A673 (cell line): ENCODE measurements around the gene ZNF646. TPM values are rescaled to one million over a fixed set of nuclear protein-coding genes. Genes with fewer than 3 reads are reported as not detected.

Experiments used
- BruUV-seq: library from RNA; stranded (reverse); fragments of 400-500 nt; replicated peaks from 2 replicates; lab custom pipeline; 2021; lab: Mats Ljungman, UMichigan
- CTCF ChIA-PET: fragments of 300-600 bp; sonication (Branson Sonifier 250); formaldehyde crosslinking; loops from one replicate; lab custom pipeline; 2022; ENCODE audit warnings: antibody characterized with exemption; lab: Charles Lee
- POLR2A ChIA-PET: fragments of 300-600 bp; sonication (Branson Sonifier 250); formaldehyde crosslinking; loops from one replicate; lab custom pipeline; 2022; ENCODE audit warnings: antibody characterized with exemption; ENCODE audit not compliant: low non-redundant PET; lab: Charles Lee
- DNase-seq: peaks from one replicate; pipeline ENCODE4 v3.0.0-alpha.2; 2015; ENCODE audit warnings: low spot score
- H3K27ac ChIP-seq: fragments of 200-600 bp; sonication (generic); 2 replicates; pipeline ENCODE4 v1.5.1; 2016; ENCODE audit warnings: mixed run types, low read depth, mild to moderate bottlenecking, mixed read lengths, antibody characterized with exemption, low read length; ENCODE audit not compliant: poor library complexity, severe bottlenecking
- H3K27me3 ChIP-seq: fragments of 200-600 bp; sonication (generic); replicated peaks from 2 replicates; pipeline ENCODE4 v1.6.1; 2017; ENCODE audit warnings: mixed run types, low read depth, mild to moderate bottlenecking, mixed read lengths, antibody characterized with exemption, low read length; ENCODE audit not compliant: insufficient read depth, poor library complexity
- H3K36me3 ChIP-seq: fragments of 200-600 bp; sonication (generic); 2 replicates; pipeline ENCODE4 v1.6.1; 2016; ENCODE audit warnings: mixed run types, mild to moderate bottlenecking, mixed read lengths, antibody characterized with exemption, low read length; ENCODE audit not compliant: insufficient read depth, poor library complexity, severe bottlenecking
- H3K4me1 ChIP-seq: fragments of 200-600 bp; sonication (generic); 2 replicates; pipeline ENCODE4 v1.6.1; 2017; ENCODE audit warnings: mixed run types, mild to moderate bottlenecking, mixed read lengths, antibody characterized with exemption, low read length; ENCODE audit not compliant: insufficient read depth, poor library complexity, severe bottlenecking
- H3K4me3 ChIP-seq: fragments of 200-600 bp; sonication (generic); 2 replicates; pipeline ENCODE4 v1.5.1; 2016; ENCODE audit warnings: low read depth, mixed run types, mild to moderate bottlenecking, mixed read lengths, low read length; ENCODE audit not compliant: poor library complexity, severe bottlenecking
- H3K9me3 ChIP-seq: fragments of 200-600 bp; sonication (generic); 2 replicates; pipeline ENCODE4 v1.6.1; 2016; ENCODE audit warnings: mixed run types, low read depth, mild to moderate bottlenecking, mixed read lengths, antibody characterized with exemption, low read length; ENCODE audit not compliant: poor library complexity, severe bottlenecking
- CTCF ChIP-seq: fragments of 300-800, 200-600 bp; sonication (generic); conservative IDR thresholded peaks from 2 replicates; pipeline ENCODE4 v1.5.1; 2017; ENCODE audit warnings: low read depth, mild to moderate bottlenecking, antibody characterized with exemption, low read length, moderate library complexity, mixed read lengths
- EZH2 ChIP-seq: fragments of 200-600 bp; sonication (generic); IDR thresholded peaks from 2 replicates; pipeline ENCODE4 v1.6.1; 2017; ENCODE audit warnings: borderline replicate concordance, low read depth, mild to moderate bottlenecking, mixed read lengths, antibody characterized with exemption, low read length; ENCODE audit not compliant: poor library complexity, severe bottlenecking
- intact Hi-C: fragments of 100-400 bp; cut with micrococcal nuclease; formaldehyde crosslinking; loops from one replicate; pipeline ENCODE4 v1.10.0; 2022; ENCODE audit not compliant: unreplicated experiment
- total RNA-seq: library from RNA; stranded (reverse); gene quantifications from 2 replicates; pipeline ENCODE4 v1.2.3, GENCODE V29; 2021

Gene ZNF646
- total RNA-seq, 1 experiment from 2014 or later = 26.6 TPM

GRCh38 chr16:31089199-31089598 is 15.0 kb downstream of the ZNF646 start:
- POLR2A ChIA-PET = no interaction called here
- Histone ChIP-seq H3K27ac (no peak overlapping the region), H3K4me1 (peaks cover 3% of the 10 kb centered on the region), H3K9me3 (no peaks in the 10 kb centered on the region), H3K36me3 (peaks cover 9% of the 10 kb centered on the region), H3K27me3 (no peaks in the 10 kb centered on the region), H3K4me3 (no peak overlapping the region)
- intact Hi-C loops = loop anchor here (10.0 kb wide), 1 partner anchor 786 kb away; the partner anchor contains the start of gene ZNF267
- TF ChIP-seq EZH2 (no peak), CTCF (no peak)
- BruUV-seq = no TSS peak
- CTCF ChIA-PET = no interaction called here
- DNase-seq = no peak

DNA sequence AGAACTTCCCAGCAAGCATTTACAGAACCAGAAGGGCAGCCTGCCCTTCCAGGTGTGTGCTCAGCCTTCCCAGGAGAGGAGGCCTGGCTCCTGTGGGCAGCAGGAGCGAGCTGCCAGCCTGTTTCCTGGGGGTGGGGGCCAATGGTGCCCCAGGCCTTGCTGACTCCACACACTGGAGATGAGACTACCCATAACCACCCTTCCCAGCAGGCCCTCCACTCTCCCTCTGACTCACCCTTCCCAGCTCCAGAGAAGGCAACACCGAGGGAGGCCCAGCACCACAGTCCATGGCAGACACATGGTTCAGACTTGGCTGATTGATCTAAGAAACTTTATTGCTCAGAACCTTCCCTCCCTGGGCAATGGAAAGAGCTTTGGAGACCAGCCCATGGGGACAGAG is 16.3 kb downstream of the ZNF646 start:
- Histone ChIP-seq H3K9me3 (no peaks in the 10 kb centered on the region), H3K4me1 (peaks cover 3% of the 10 kb centered on the region), H3K27me3 (no peaks in the 10 kb centered on the region), H3K36me3 (peaks cover 9% of the 10 kb centered on the region), H3K4me3 (no peak overlapping the region), H3K27ac (no peak overlapping the region)
- CTCF ChIA-PET = no interaction called here
- no peak for DNase-seq
- TF ChIP-seq EZH2 (no peak), CTCF (no peak)
- POLR2A ChIA-PET = no interaction called here
- intact Hi-C loops = loop anchor here (10.0 kb wide), 1 partner anchor 136 kb away; the partner anchor contains the start of gene SETD1A
- BruUV-seq = no TSS peak

- TF ChIP-seq EZH2 (no peak), CTCF (no peak)
Measured at GRCh38 chr16:31092330-31092729, 18.1 kb downstream of the ZNF646 start.

More at GRCh38 chr16:31092330-31092729, 18.1 kb downstream of the ZNF646 start:
- Histone ChIP-seq H3K27ac (no peak overlapping the region), H3K36me3 (peaks cover 4% of the 10 kb centered on the region), H3K9me3 (no peaks in the 10 kb centered on the region), H3K4me3 (no peak overlapping the region), H3K4me1 (peaks cover 3% of the 10 kb centered on the region), H3K27me3 (no peaks in the 10 kb centered on the region)
- no peak for DNase-seq
- no TSS peak for BruUV-seq
- ChIA-PET CTCF (no interaction called here), POLR2A (interaction anchor here (0.6 kb wide), 1 partner anchor 108 kb away, joined by 3 read pairs; no protein-coding TSS in a partner anchor)
- intact Hi-C loops = loop anchor here (10.0 kb wide), 1 partner anchor 138 kb away; the partner anchor contains the start of gene SETD1A
